BJ (cell line): Measurements from ENCODE around the gene NIT1. TPM values are rescaled to one million over a fixed set of nuclear protein-coding genes. Genes with fewer than 3 reads are reported as not detected.
A peak's percentile ranks its signal among the peaks of the same experiment; 100 is the strongest.

Source experiments
- CTCF ChIA-PET: fragments of 350-600 bp; formaldehyde crosslinking; extraction: SDS; loops from one replicate; lab custom pipeline; 2021; ENCODE audit warnings: antibody characterized with exemption, inconsistent platforms; lab: Yijun Ruan, JAX
- POLR2A ChIA-PET: fragments of 300-600 bp; sonication (Branson Sonifier 250); formaldehyde crosslinking; extraction: SDS; loops from one replicate; lab custom pipeline; 2021; ENCODE audit warnings: antibody characterized with exemption; lab: Charles Lee
- DNase-seq: peaks from one replicate; pipeline ENCODE4 v3.0.0-alpha.2; 2011; ENCODE audit warnings: low read depth
- H3K27me3 ChIP-seq: 2 replicates; pipeline ENCODE4 v1.6.0; 2011; ENCODE audit warnings: low read length; ENCODE audit not compliant: control insufficient read depth, insufficient read depth
- H3K36me3 ChIP-seq: 2 replicates; pipeline ENCODE4 v1.5.1; 2011; ENCODE audit warnings: low read length; ENCODE audit not compliant: control insufficient read depth, insufficient read depth
- H3K4me3 ChIP-seq: 2 replicates; pipeline ENCODE4 v1.5.1; 2011; ENCODE audit warnings: low read depth, mild to moderate bottlenecking, control low read depth, low read length
- CTCF ChIP-seq: IDR thresholded peaks from 2 replicates; pipeline ENCODE4 v1.5.1; 2011; ENCODE audit warnings: low read depth, mild to moderate bottlenecking, control low read depth, inconsistent platforms, low read length, moderate library complexity; ENCODE audit not compliant: insufficient read depth
- polyA plus RNA-seq: library from polyadenylated mRNA; depleted of rRNA; stranded (reverse); fragments of >200 nt; gene quantifications from 2 replicates; pipeline ENCODE4 v1.2.3, GENCODE V29; 2011

NIT1 gene
- polyA plus RNA-seq, 1 experiment = 36.7 TPM

GRCh38 chr1:161145832-161146231 is 27.9 kb downstream of the NIT1 start:
- TF ChIP-seq CTCF = no peak
- no peak overlapping the region for H3K4me3 ChIP-seq
- ChIA-PET POLR2A (interaction anchor here (0.6 kb wide), 1 partner anchor 754 kb away, joined by 3 read pairs; no protein-coding TSS in a partner anchor), CTCF (no interaction called here)
- DNase-seq = no peak
- H3K36me3 ChIP-seq = no peaks in the 10 kb centered on the region
- H3K27me3 ChIP-seq = no peaks in the 10 kb centered on the region

- no peak for DNase-seq
- TF ChIP-seq CTCF = no peak
- Histone ChIP-seq H3K4me3 (peak overlapping the region; percentile 72), H3K27me3 (no peaks in the 10 kb centered on the region), H3K36me3 (peaks cover 3% of the 10 kb centered on the region; the same call in 1 of the 2 replicates)
- ChIA-PET POLR2A (interaction anchor here (0.6 kb wide), 5 partner anchors 13 to 117 kb away, joined by 3 to 11 read pairs (median 3); partner anchors contain the start of genes DEDD, PPOX and USF1), CTCF (interaction anchor here (0.7 to 1.0 kb wide), 3 partner anchors 10 to 78 kb away, joined by 3 to 4 read pairs (median 3); no protein-coding TSS in a partner anchor)
These were observed 35.3 kb downstream of the NIT1 start for GRCh38 chr1:161153176-161153575.

- Histone ChIP-seq H3K4me3 (peak within 1 kb of the TSS; percentile 72), H3K36me3 (peaks cover 5% of the 10 kb centered on the region), H3K27me3 (no peaks in the 10 kb centered on the region)
- peak; percentile 60 for DNase-seq
- CTCF ChIA-PET = interaction anchor here (0.7 to 1.0 kb wide), 3 partner anchors 11 to 78 kb away, joined by 3 to 4 read pairs (median 3); no protein-coding TSS in a partner anchor
- POLR2A ChIA-PET = interaction anchor here (0.6 kb wide), 5 partner anchors 12 to 117 kb away, joined by 3 to 11 read pairs (median 3); partner anchors contain the start of genes DEDD, PPOX and USF1
- no peak for TF ChIP-seq CTCF
These were observed 35.9 kb downstream of the NIT1 start, which contains the start of gene UFC1 for GRCh38 chr1:161153682-161154337. Gene UFC1, plus strand, starts transcription at chr1:161153978. Its CDS starts 20 bp downstream, at chr1:161153998.

GRCh38 chr1:161157867-161158266 is 40.0 kb downstream of the NIT1 start:
- H3K36me3 ChIP-seq = peaks cover 11% of the 10 kb centered on the region
- H3K27me3 ChIP-seq = no peaks in the 10 kb centered on the region
- ChIA-PET CTCF (interaction anchor here (1.1 to 2.2 kb wide), 3 partner anchors 8 to 133 kb away, joined by 4 to 6 read pairs (median 4); partner anchors contain the start of gene PPOX), POLR2A (no interaction called here)
- DNase-seq = no peak
- no peak for TF ChIP-seq CTCF
- H3K4me3 ChIP-seq = no peak overlapping the region

GRCh38 chr1:161158316-161159010 is 40.6 kb downstream of the NIT1 start:
- DNase-seq = no peak
- ChIA-PET CTCF (interaction anchor here (1.1 to 2.2 kb wide), 2 partner anchors 62 to 133 kb away, joined by 4 read pairs; no protein-coding TSS in a partner anchor), POLR2A (no interaction called here)
- no peaks in the 10 kb centered on the region for H3K27me3 ChIP-seq
- no peak for TF ChIP-seq CTCF
- H3K4me3 ChIP-seq = no peak overlapping the region
- peaks cover 11% of the 10 kb centered on the region for H3K36me3 ChIP-seq
